ENCODE data around the gene GRHL3.

The GRHL3 gene

GRCh38 chr1:24338447-24338846, 19.3 kb downstream of the GRHL3 start:
- TF ChIP-seq CTCF (IDR thresholded peaks at IDR 0.05; ENCODE audit: borderline replicate concordance, control extremely low read depth, extremely low read depth, insufficient read depth, missing control alignments): no peak
- in situ Hi-C loops (cut with MboI; ENCODE audit: low sequenced_read_pairs, unreplicated experiment): no loop called here
- no peak for DNase-seq (ENCODE audit: low spot score)

GRCh38 chr1:24339996-24340395, 20.8 kb downstream of the GRHL3 start:
- no peak for DNase-seq (ENCODE audit: low spot score)
- in situ Hi-C loops (cut with MboI; ENCODE audit: low sequenced_read_pairs, unreplicated experiment): no loop called here
- TF ChIP-seq CTCF (IDR thresholded peaks at IDR 0.05; ENCODE audit: borderline replicate concordance, control extremely low read depth, extremely low read depth, insufficient read depth, missing control alignments): no peak

GRCh38 chr1:24340770-24341169, 21.6 kb downstream of the GRHL3 start:
- TF ChIP-seq CTCF (IDR thresholded peaks at IDR 0.05; ENCODE audit: borderline replicate concordance, control extremely low read depth, extremely low read depth, insufficient read depth, missing control alignments): no peak
- no peak for DNase-seq (ENCODE audit: low spot score)
- in situ Hi-C loops (cut with MboI; ENCODE audit: low sequenced_read_pairs, unreplicated experiment): no loop called here

GRCh38 chr1:24341260-24341659, 22.1 kb downstream of the GRHL3 start:
- in situ Hi-C loops (cut with MboI; ENCODE audit: low sequenced_read_pairs, unreplicated experiment): no loop called here
- no peak for DNase-seq (ENCODE audit: low spot score)
- no peak for TF ChIP-seq CTCF (IDR thresholded peaks at IDR 0.05; ENCODE audit: borderline replicate concordance, control extremely low read depth, extremely low read depth, insufficient read depth, missing control alignments)

- in situ Hi-C loops (cut with MboI; ENCODE audit: low sequenced_read_pairs, unreplicated experiment): no loop called here
- DNase-seq (ENCODE audit: low spot score): no peak
- TF ChIP-seq CTCF (IDR thresholded peaks at IDR 0.05; ENCODE audit: borderline replicate concordance, control extremely low read depth, extremely low read depth, insufficient read depth, missing control alignments): no peak
Measured at GRCh38 chr1:24343412-24344089, 24.4 kb downstream of the GRHL3 start.

GRCh38 chr1:24344090-24344742, 25.1 kb downstream of the GRHL3 start:
- TF ChIP-seq CTCF (IDR thresholded peaks at IDR 0.05; ENCODE audit: borderline replicate concordance, control extremely low read depth, extremely low read depth, insufficient read depth, missing control alignments): no peak
- DNase-seq (ENCODE audit: low spot score): no peak
- in situ Hi-C loops (cut with MboI; ENCODE audit: low sequenced_read_pairs, unreplicated experiment): no loop called here

All from GM13976 (cell line).